K562 treated with DMSO at 1 percent for 24 hours (cell line): Measurements from ENCODE around the gene MARF1. TPM values are rescaled to one million over a fixed set of nuclear protein-coding genes. Genes with fewer than 3 reads are reported as not detected.

Experiments used
- total RNA-seq: library from RNA; unstranded; fragments of 300-600 nt; gene quantifications from 2 replicates; pipeline ENCODE4 v1.2.3, GENCODE V29; 2022; ENCODE audit warnings: low read depth; ENCODE audit not compliant: insufficient read depth

The MARF1 gene, protein sequence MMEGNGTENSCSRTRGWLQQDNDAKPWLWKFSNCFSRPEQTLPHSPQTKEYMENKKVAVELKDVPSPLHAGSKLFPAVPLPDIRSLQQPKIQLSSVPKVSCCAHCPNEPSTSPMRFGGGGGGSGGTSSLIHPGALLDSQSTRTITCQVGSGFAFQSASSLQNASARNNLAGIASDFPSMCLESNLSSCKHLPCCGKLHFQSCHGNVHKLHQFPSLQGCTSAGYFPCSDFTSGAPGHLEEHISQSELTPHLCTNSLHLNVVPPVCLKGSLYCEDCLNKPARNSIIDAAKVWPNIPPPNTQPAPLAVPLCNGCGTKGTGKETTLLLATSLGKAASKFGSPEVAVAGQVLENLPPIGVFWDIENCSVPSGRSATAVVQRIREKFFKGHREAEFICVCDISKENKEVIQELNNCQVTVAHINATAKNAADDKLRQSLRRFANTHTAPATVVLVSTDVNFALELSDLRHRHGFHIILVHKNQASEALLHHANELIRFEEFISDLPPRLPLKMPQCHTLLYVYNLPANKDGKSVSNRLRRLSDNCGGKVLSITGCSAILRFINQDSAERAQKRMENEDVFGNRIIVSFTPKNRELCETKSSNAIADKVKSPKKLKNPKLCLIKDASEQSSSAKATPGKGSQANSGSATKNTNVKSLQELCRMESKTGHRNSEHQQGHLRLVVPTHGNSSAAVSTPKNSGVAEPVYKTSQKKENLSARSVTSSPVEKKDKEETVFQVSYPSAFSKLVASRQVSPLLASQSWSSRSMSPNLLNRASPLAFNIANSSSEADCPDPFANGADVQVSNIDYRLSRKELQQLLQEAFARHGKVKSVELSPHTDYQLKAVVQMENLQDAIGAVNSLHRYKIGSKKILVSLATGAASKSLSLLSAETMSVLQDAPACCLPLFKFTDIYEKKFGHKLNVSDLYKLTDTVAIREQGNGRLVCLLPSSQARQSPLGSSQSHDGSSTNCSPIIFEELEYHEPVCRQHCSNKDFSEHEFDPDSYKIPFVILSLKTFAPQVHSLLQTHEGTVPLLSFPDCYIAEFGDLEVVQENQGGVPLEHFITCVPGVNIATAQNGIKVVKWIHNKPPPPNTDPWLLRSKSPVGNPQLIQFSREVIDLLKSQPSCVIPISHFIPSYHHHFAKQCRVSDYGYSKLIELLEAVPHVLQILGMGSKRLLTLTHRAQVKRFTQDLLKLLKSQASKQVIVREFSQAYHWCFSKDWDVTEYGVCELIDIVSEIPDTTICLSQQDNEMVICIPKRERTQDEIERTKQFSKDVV (N-terminal part only)
- 13.3 and 14.9 TPM in 2 replicates for total RNA-seq

GRCh38 chr16:15643048-15643945, at the start of gene MARF1:
TSS of gene MARF1 (minus strand) at chr16:15643154. CDS start at chr16:15639233, 3,921 bp downstream.

GRCh38 chr16:15650019-15650697, 7.2 kb upstream of the MARF1 start, which contains the start of gene NDE1:
TSS of gene NDE1 (plus strand) at chr16:15650245. CDS start at chr16:15664779, 14,534 bp downstream.

Other genes with a start within 250 kb of the MARF1 start
- gene MPV17L, start 247.4 kb downstream of the MARF1 start, total RNA-seq, result not detected in 2 replicates
- 1.6 and 2.2 TPM in 2 replicates for gene BMERB1, start 208.6 kb downstream of the MARF1 start, total RNA-seq
- gene NDE1, start 7.1 kb upstream of the MARF1 start, total RNA-seq, result 32.6 and 36.2 TPM in 2 replicates
- 0.14 TPM in 1 of 2 replicates, not detected in the other for gene MYH11, start 213.9 kb upstream of the MARF1 start, total RNA-seq
- gene CEP20, start 245.4 kb upstream of the MARF1 start, total RNA-seq, result 31.1 and 36.3 TPM in 2 replicates